Gastroesophageal sphincter (tissue), 3 donors: Measurements from ENCODE around the gene SEC11A.

Experiments
- EP300 ChIP-seq: sonication (generic); formaldehyde crosslinking; IDR thresholded peaks from one replicate; pipeline ENCODE4 v1.6.1; 2017; ENCODE audit warnings: antibody characterized with exemption, mild to moderate bottlenecking
- POLR2A ChIP-seq, 2 donors: fragments of 450-650 bp; IDR thresholded peaks; one replicate each; pipeline ENCODE4 v1.6.1; 2017; ENCODE audit warnings: antibody characterized with exemption in 2 of 2, mild to moderate bottlenecking in 2 of 2, moderate library complexity in 1 of 2
- TF ChIP-seq, protein P1 (sequence below), 4 experiments: fragments of 200-600 bp in 2 of 4; fragments of 450-650 bp in 2 of 4; sonication (generic) in 1 of 4; IDR thresholded peaks; one replicate each; pipeline ENCODE4 v1.5.1; 2017 to 2019; ENCODE audit warnings: antibody characterized with exemption in 4 of 4, mild to moderate bottlenecking in 2 of 4, moderate library complexity in 2 of 4

DNA sequence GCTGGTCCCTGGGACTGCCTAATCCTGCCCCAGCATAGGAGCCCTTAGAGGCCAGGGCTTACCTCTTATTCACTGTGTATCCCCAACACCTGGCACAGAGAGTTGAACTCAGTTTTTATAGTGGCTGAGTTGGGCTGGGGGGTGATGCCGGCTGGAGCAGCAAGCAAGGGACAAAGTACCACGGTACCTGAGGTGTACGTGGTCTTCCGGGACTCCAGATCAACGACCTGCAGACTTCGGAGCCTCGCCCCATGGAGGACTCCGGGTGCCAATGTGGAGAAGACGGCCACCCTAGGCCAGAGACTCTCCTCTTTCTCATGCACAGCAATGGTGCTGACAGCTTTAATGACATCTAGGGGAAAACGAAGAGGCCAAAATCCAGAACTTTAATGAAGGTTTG, 69.9 kb downstream of the SEC11A start:
- TF ChIP-seq POLR2A (IDR thresholded peaks at IDR 0.05) (no peak), EP300 (no peak)
- TF ChIP-seq, protein P1, sequence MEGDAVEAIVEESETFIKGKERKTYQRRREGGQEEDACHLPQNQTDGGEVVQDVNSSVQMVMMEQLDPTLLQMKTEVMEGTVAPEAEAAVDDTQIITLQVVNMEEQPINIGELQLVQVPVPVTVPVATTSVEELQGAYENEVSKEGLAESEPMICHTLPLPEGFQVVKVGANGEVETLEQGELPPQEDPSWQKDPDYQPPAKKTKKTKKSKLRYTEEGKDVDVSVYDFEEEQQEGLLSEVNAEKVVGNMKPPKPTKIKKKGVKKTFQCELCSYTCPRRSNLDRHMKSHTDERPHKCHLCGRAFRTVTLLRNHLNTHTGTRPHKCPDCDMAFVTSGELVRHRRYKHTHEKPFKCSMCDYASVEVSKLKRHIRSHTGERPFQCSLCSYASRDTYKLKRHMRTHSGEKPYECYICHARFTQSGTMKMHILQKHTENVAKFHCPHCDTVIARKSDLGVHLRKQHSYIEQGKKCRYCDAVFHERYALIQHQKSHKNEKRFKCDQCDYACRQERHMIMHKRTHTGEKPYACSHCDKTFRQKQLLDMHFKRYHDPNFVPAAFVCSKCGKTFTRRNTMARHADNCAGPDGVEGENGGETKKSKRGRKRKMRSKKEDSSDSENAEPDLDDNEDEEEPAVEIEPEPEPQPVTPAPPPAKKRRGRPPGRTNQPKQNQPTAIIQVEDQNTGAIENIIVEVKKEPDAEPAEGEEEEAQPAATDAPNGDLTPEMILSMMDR (IDR thresholded peaks at IDR 0.05): no peak
